GM13977 (cell line): Measurements from ENCODE around the gene NKPD1.

Experiments used
- DNase-seq: peaks from one replicate; pipeline ENCODE4 v3.0.0; 2012; ENCODE audit warnings: low spot score
- CTCF ChIP-seq: IDR thresholded peaks from 2 replicates; pipeline ENCODE4 v1.5.1; 2012; ENCODE audit warnings: mild to moderate bottlenecking, control low read depth; ENCODE audit not compliant: insufficient read depth; ENCODE audit errors: extremely low read depth, missing control alignments
- in situ Hi-C: fragments of 300-500 bp; cut with MboI; formaldehyde crosslinking; loops from one replicate; pipeline ENCODE4 v1.12.0; 2022; ENCODE audit warnings: low sequenced_read_pairs, low pct_unique_long_range_greater_than_20kb, mixed read lengths, inconsistent platforms; ENCODE audit not compliant: unreplicated experiment

NKPD1 gene

GRCh38 chr19:45175515-45176345 lies 14.9 kb upstream of the NKPD1 start:
- no peak for TF ChIP-seq CTCF
- no peak for DNase-seq
- in situ Hi-C loops: no loop called here

GRCh38 chr19:45173816-45174215 lies 13.0 kb upstream of the NKPD1 start:
- no peak for TF ChIP-seq CTCF
- in situ Hi-C loops: no loop called here
- DNase-seq: no peak

GRCh38 chr19:45172611-45173208 lies 11.9 kb upstream of the NKPD1 start:
- in situ Hi-C loops: no loop called here
- DNase-seq: no peak
- no peak for TF ChIP-seq CTCF

- in situ Hi-C loops: no loop called here
- DNase-seq: no peak
- TF ChIP-seq CTCF: no peak
Measured at GRCh38 chr19:45172173-45172572, 11.4 kb upstream of the NKPD1 start.

- no peak for DNase-seq
- in situ Hi-C loops: no loop called here
Measured at GRCh38 chr19:45171211-45171623, 10.4 kb upstream of the NKPD1 start.

More at GRCh38 chr19:45171211-45171623, 10.4 kb upstream of the NKPD1 start:
- no peak for TF ChIP-seq CTCF
